PC-3 (cell line): ENCODE results near the gene ARHGEF26.

ENCODE experiments used
- CTCF ChIP-seq: fragments of 300-600 bp; sonication (generic); conservative IDR thresholded peaks from 2 replicates; pipeline ENCODE4 v1.5.1; 2017; ENCODE audit warnings: antibody characterized with exemption, low read depth, mild to moderate bottlenecking, low read length
- EZH2 ChIP-seq: fragments of 300-600 bp; sonication (generic); IDR thresholded peaks from one replicate; pipeline ENCODE4 v1.6.1; 2017; ENCODE audit warnings: antibody characterized with exemption, mild to moderate bottlenecking, low read length; ENCODE audit not compliant: unreplicated experiment
- EZH2phosphoT487 ChIP-seq: fragments of 300-600 bp; sonication (generic); IDR thresholded peaks from 2 replicates; pipeline ENCODE4 v1.6.1; 2018; ENCODE audit warnings: mild to moderate bottlenecking, antibody characterized with exemption, low read length, borderline replicate concordance

DNA sequence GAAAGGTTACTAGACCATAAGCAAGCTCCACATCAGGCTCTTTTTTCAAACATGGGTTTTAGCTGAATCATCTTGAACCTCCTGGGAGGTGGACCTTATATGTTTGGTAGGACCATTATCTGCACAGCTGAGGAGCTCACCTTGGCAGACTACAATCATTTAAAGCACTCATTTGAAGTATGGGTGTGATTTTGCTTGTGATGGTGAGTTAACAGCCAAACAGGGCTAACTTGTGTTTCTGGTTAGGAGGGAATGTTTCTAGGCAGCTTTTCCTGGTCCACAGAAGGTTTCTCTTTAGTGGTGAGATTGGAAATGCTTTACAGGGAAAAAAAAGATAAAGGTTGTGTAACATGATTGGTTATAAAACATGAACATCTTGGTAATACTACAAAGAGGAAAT, 61.8 kb downstream of the ARHGEF26 start:
- TF ChIP-seq CTCF (no peak), EZH2 (no peak), EZH2phosphoT487 (no peak)
